ENCODE data around the gene KCNK4. TPM values are rescaled to one million over a fixed set of nuclear protein-coding genes. Genes with fewer than 3 reads are reported as not detected.

KCNK4 gene
- total RNA-seq, 1 experiment from 2014 or later = not detected

GRCh38 chr11:64296830-64297698, 6.0 kb downstream of the KCNK4 start:
- Histone ChIP-seq H3K36me3 (no peaks in the 10 kb centered on the region; the same call in 1 of the 2 replicates), H3K4me3 (no peak overlapping the region), H3K9me3 (replicated peaks) (no peaks in the 10 kb centered on the region), H3K4me1 (replicated peaks) (peaks cover 10% of the 10 kb centered on the region), H3K27ac (no peak overlapping the region), H3K27me3 (replicated peaks) (peaks cover 71% of the 10 kb centered on the region)
- DNase-seq (ENCODE audit: low read depth in 1 of 2, low spot score in 2 of 2) = no peak

- Histone ChIP-seq H3K36me3 (no peaks in the 10 kb centered on the region; the same call in 1 of the 2 replicates), H3K4me3 (no peak overlapping the region), H3K9me3 (replicated peaks) (no peaks in the 10 kb centered on the region), H3K27ac (no peak overlapping the region), H3K4me1 (replicated peaks) (peaks cover 8% of the 10 kb centered on the region; the same call in 1 of the 2 replicates), H3K27me3 (replicated peaks) (peaks cover 63% of the 10 kb centered on the region)
- DNase-seq (ENCODE audit: low read depth in 1 of 2, low spot score in 2 of 2) = no peak
Measured at GRCh38 chr11:64297699-64298358, 6.7 kb downstream of the KCNK4 start.

GRCh38 chr11:64298966-64299846, 8.1 kb downstream of the KCNK4 start:
- H3K27me3 ChIP-seq (replicated peaks) = peaks cover 49% of the 10 kb centered on the region
- no peak overlapping the region for H3K27ac ChIP-seq
- no peaks in the 10 kb centered on the region for H3K36me3 ChIP-seq
- H3K4me3 ChIP-seq = no peak overlapping the region
- no peaks in the 10 kb centered on the region for H3K9me3 ChIP-seq (replicated peaks)
- no peak for DNase-seq (ENCODE audit: low read depth in 1 of 2, low spot score in 2 of 2)
- peaks cover 12% of the 10 kb centered on the region for H3K4me1 ChIP-seq (replicated peaks)

- Histone ChIP-seq H3K27ac (no peak within 1 kb of the TSS), H3K27me3 (replicated peaks) (peaks cover 47% of the 10 kb centered on the region), H3K9me3 (replicated peaks) (no peaks in the 10 kb centered on the region), H3K36me3 (no peaks in the 10 kb centered on the region), H3K4me3 (no peak within 1 kb of the TSS), H3K4me1 (replicated peaks) (peaks cover 15% of the 10 kb centered on the region)
- DNase-seq (ENCODE audit: low read depth in 1 of 2, low spot score in 2 of 2) = no peak
Measured at GRCh38 chr11:64299847-64300648, 8.9 kb downstream of the KCNK4 start, which contains the start of gene CATSPERZ. Gene CATSPERZ (plus strand): TSS chr11:64300358. CDS start chr11:64300411, 53 bp downstream.

GRCh38 chr11:64303109-64304031, 12.3 kb downstream of the KCNK4 start:
- Histone ChIP-seq H3K9me3 (replicated peaks) (no peaks in the 10 kb centered on the region), H3K4me1 (replicated peaks) (peaks cover 24% of the 10 kb centered on the region), H3K27ac (no peak overlapping the region), H3K27me3 (replicated peaks) (peaks cover 23% of the 10 kb centered on the region), H3K4me3 (no peak overlapping the region; the same call in 1 of the 2 replicates), H3K36me3 (peaks cover 11% of the 10 kb centered on the region; the same call in 1 of the 2 replicates)
- no peak for DNase-seq (ENCODE audit: low read depth in 1 of 2, low spot score in 2 of 2)

- peak overlapping the region; percentile 60 for H3K4me3 ChIP-seq
- no peak overlapping the region for H3K27ac ChIP-seq
- no peaks in the 10 kb centered on the region for H3K9me3 ChIP-seq (replicated peaks)
- peaks cover 11% of the 10 kb centered on the region; the same call in 1 of the 2 replicates for H3K36me3 ChIP-seq
- H3K4me1 ChIP-seq (replicated peaks) = peaks cover 24% of the 10 kb centered on the region
- DNase-seq (ENCODE audit: low read depth in 1 of 2, low spot score in 2 of 2) = no peak
- peaks cover 19% of the 10 kb centered on the region for H3K27me3 ChIP-seq (replicated peaks)
Measured at GRCh38 chr11:64304032-64304315, 12.9 kb downstream of the KCNK4 start.

GRCh38 chr11:64304316-64305072, 13.4 kb downstream of the KCNK4 start:
- peaks cover 14% of the 10 kb centered on the region for H3K27me3 ChIP-seq (replicated peaks)
- DNase-seq (ENCODE audit: low read depth in 1 of 2, low spot score in 2 of 2) = peak; percentile 95 to 97
- H3K4me1 ChIP-seq (replicated peaks) = peaks cover 24% of the 10 kb centered on the region
- peaks cover 11% of the 10 kb centered on the region; the same call in 1 of the 2 replicates for H3K36me3 ChIP-seq
- peak overlapping the region; percentile 19 for H3K27ac ChIP-seq
- H3K4me3 ChIP-seq = peak overlapping the region; percentile 60
- no peaks in the 10 kb centered on the region for H3K9me3 ChIP-seq (replicated peaks)

- Histone ChIP-seq H3K36me3 (peaks cover 11% of the 10 kb centered on the region; the same call in 1 of the 2 replicates), H3K27ac (peak within 1 kb of the TSS; percentile 19), H3K4me1 (replicated peaks) (peaks cover 24% of the 10 kb centered on the region), H3K4me3 (peak within 1 kb of the TSS; percentile 60), H3K27me3 (replicated peaks) (peaks cover 7% of the 10 kb centered on the region), H3K9me3 (replicated peaks) (no peaks in the 10 kb centered on the region)
- peak; percentile 98 to 100 for DNase-seq (ENCODE audit: low read depth in 1 of 2, low spot score in 2 of 2)
Measured at GRCh38 chr11:64305075-64305690, 14.1 kb downstream of the KCNK4 start, which contains the start of gene ESRRA. Gene ESRRA (plus strand): TSS chr11:64305524. CDS start chr11:64307180, 1,656 bp downstream.

GRCh38 chr11:64305691-64306562, 14.8 kb downstream of the KCNK4 start:
- H3K9me3 ChIP-seq (replicated peaks) = no peaks in the 10 kb centered on the region
- no peaks in the 10 kb centered on the region; the same call in 1 of the 2 replicates for H3K27me3 ChIP-seq (replicated peaks)
- H3K4me1 ChIP-seq (replicated peaks) = peaks cover 24% of the 10 kb centered on the region
- H3K27ac ChIP-seq = no peak overlapping the region
- peak overlapping the region; percentile 60 for H3K4me3 ChIP-seq
- DNase-seq (ENCODE audit: low read depth in 1 of 2, low spot score in 2 of 2) = peak; percentile 73 to 79
- H3K36me3 ChIP-seq = peaks cover 11% of the 10 kb centered on the region; the same call in 1 of the 2 replicates

GRCh38 chr11:64306563-64306875, 15.4 kb downstream of the KCNK4 start:
- no peak for DNase-seq (ENCODE audit: low read depth in 1 of 2, low spot score in 2 of 2)
- Histone ChIP-seq H3K27ac (no peak overlapping the region), H3K4me3 (peak overlapping the region; percentile 60), H3K9me3 (replicated peaks) (no peaks in the 10 kb centered on the region), H3K4me1 (replicated peaks) (peaks cover 20% of the 10 kb centered on the region), H3K27me3 (replicated peaks) (no peaks in the 10 kb centered on the region), H3K36me3 (peaks cover 11% of the 10 kb centered on the region; the same call in 1 of the 2 replicates)
